PC-9 (cell line): ENCODE measurements around the gene TSPAN18.

Source experiments
- CTCF ChIP-seq: fragments of 200-600 bp; sonication (generic); conservative IDR thresholded peaks from 2 replicates; pipeline ENCODE4 v1.6.1; 2017; ENCODE audit warnings: mixed run types, antibody characterized with exemption, mild to moderate bottlenecking, moderate library complexity
- EZH2 ChIP-seq: fragments of 200-600 bp; sonication (generic); IDR thresholded peaks from 2 replicates; pipeline ENCODE4 v1.8.0; 2017; ENCODE audit warnings: antibody characterized with exemption, low read depth

- TF ChIP-seq CTCF: no peak
- TF ChIP-seq EZH2: no peak
Observed at GRCh38 chr11:44964526-44965209, 237.9 kb downstream of the TSPAN18 start.
